HCT116 (cell line): ENCODE data around the gene FGF7. TPM values are rescaled to one million over a fixed set of nuclear protein-coding genes. Genes with fewer than 3 reads are reported as not detected.

ENCODE experiments used
- ATAC-seq: fragments of 200-7000 bp; cut with Tn5 transposase; 2 replicates; pipeline ENCODE4 v1.9.1; 2020; ENCODE audit warnings: mild to moderate bottlenecking, moderate library complexity
- BruUV-seq: library from RNA; stranded (reverse); fragments of 400-500 nt; replicated peaks from 2 replicates; lab custom pipeline; 2021; lab: Mats Ljungman, UMichigan
- CTCF ChIA-PET: fragments of 300-600 bp; sonication (Branson Sonifier 250); formaldehyde crosslinking; loops from one replicate; lab custom pipeline; 2021; ENCODE audit warnings: antibody characterized with exemption; lab: Charles Lee
- POLR2A ChIA-PET: fragments of 300-600, 350-600 bp; sonication (Branson Sonifier 250); formaldehyde crosslinking; loops from one replicate; lab custom pipeline; 2021; ENCODE audit warnings: antibody characterized with exemption; lab: Charles Lee
- RAD21 ChIA-PET, 2 experiments: fragments of 300-600 bp; sonication (Branson Sonifier 250); formaldehyde crosslinking; loops; one replicate each; lab custom pipeline; 2023; ENCODE audit warnings: low total read pairs in 2 of 2; ENCODE audit not compliant: uncharacterized antibody in 2 of 2, unreplicated experiment in 2 of 2, low non-redundant PET in 1 of 2; lab: Charles Lee
- DNase-seq: peaks from one replicate; pipeline ENCODE4 v3.0.0-alpha.2; 2010; ENCODE audit warnings: low read depth, low spot score
- H2AFZ ChIP-seq: fragments of 200-600 bp; shearing (Covaris generic), sonication (generic); 2 replicates; pipeline ENCODE4 v1.6.1; 2017; ENCODE audit warnings: low read depth, mixed run types, mixed read lengths, antibody characterized with exemption, low read length; ENCODE audit not compliant: poor library complexity, severe bottlenecking
- H3K27ac ChIP-seq: 2 replicates; pipeline ENCODE4 v1.5.1; 2012; ENCODE audit warnings: low read depth, low read length
- H3K27me3 ChIP-seq: fragments of 200-600 bp; sonication (generic); 2 replicates; pipeline ENCODE4 v1.6.1; 2016; ENCODE audit warnings: mixed run types, low read length, mixed read lengths; ENCODE audit not compliant: insufficient read depth
- H3K36me3 ChIP-seq, 2 experiments: fragments of 200-500 bp in 1 of 2; fragments of 200-600 bp in 1 of 2; sonication (Bioruptor generic) in 1 of 2; sonication (generic) in 1 of 2; 2 replicates each; pipeline versions ENCODE4 v1.5.1 to v1.6.1; 2014 to 2016; ENCODE audit warnings: low read length in 2 of 2, inconsistent platforms in 1 of 2, mixed read lengths in 1 of 2, mixed run types in 1 of 2; ENCODE audit not compliant: insufficient read depth in 2 of 2, control insufficient read depth in 1 of 2
- H3K4me1 ChIP-seq, 2 experiments: fragments of 200-600 bp in 1 of 2; sonication (generic) in 1 of 2; 2 replicates each; pipeline versions ENCODE4 v1.5.1 to v1.6.1; 2012 to 2017; ENCODE audit warnings: low read length in 2 of 2, inconsistent platforms in 1 of 2, mild to moderate bottlenecking in 1 of 2, mixed read lengths in 1 of 2, mixed run types in 1 of 2, moderate library complexity in 1 of 2; ENCODE audit not compliant: insufficient read depth in 2 of 2, control insufficient read depth in 1 of 2
- H3K4me2 ChIP-seq: fragments of 200-600 bp; sonication (generic); 2 replicates; pipeline ENCODE4 v1.6.1; 2017; ENCODE audit warnings: mixed run types, low read length, mixed read lengths
- H3K4me3 ChIP-seq, 2 experiments: fragments of 200-600 bp in 1 of 2; sonication (generic) in 1 of 2; replicated peaks in 1 of 2; 2 replicates each; pipeline ENCODE4 v1.5.1; 2011 to 2016; ENCODE audit warnings: low read length in 2 of 2, control low read depth in 1 of 2, low read depth in 1 of 2, mild to moderate bottlenecking in 1 of 2, mixed read lengths in 1 of 2, mixed run types in 1 of 2
- H3K79me2 ChIP-seq: fragments of 200-600 bp; sonication (generic); 2 replicates; pipeline ENCODE4 v1.6.1; 2017; ENCODE audit warnings: mild to moderate bottlenecking, mixed run types, low read length, moderate library complexity, mixed read lengths; ENCODE audit not compliant: insufficient read depth
- H3K9ac ChIP-seq: fragments of 200-600 bp; sonication (generic); 2 replicates; pipeline ENCODE4 v1.6.1; 2016; ENCODE audit warnings: low read length, mixed read lengths
- H3K9me2 ChIP-seq: fragments of 200-600 bp; sonication (generic), shearing (Covaris generic); 2 replicates; pipeline ENCODE4 v1.6.1; 2017; ENCODE audit warnings: mixed run types, mild to moderate bottlenecking, moderate library complexity; ENCODE audit not compliant: insufficient read depth
- H3K9me3 ChIP-seq, 2 experiments: fragments of 200-500 bp in 1 of 2; fragments of 200-600 bp in 1 of 2; sonication (Bioruptor generic) in 1 of 2; sonication (generic) in 1 of 2; 2 replicates each; pipeline ENCODE4 v1.6.1; 2014 to 2017; ENCODE audit warnings: low read length in 2 of 2, mixed read lengths in 2 of 2, inconsistent platforms in 1 of 2, low read depth in 1 of 2, mild to moderate bottlenecking in 1 of 2, mixed run types in 1 of 2, moderate library complexity in 1 of 2; ENCODE audit not compliant: control insufficient read depth in 1 of 2, insufficient read depth in 1 of 2
- H4K20me1 ChIP-seq: fragments of 200-600 bp; sonication (generic), shearing (Covaris generic); 2 replicates; pipeline ENCODE4 v1.6.1; 2017; ENCODE audit warnings: mixed run types, mild to moderate bottlenecking, moderate library complexity; ENCODE audit not compliant: insufficient read depth
- CBX3 ChIP-seq: IDR thresholded peaks from 2 replicates; pipeline ENCODE4 v1.6.1; 2012; ENCODE audit warnings: low read depth
- CEBPB ChIP-seq: IDR thresholded peaks from 2 replicates; pipeline ENCODE4 v1.6.1; 2012; ENCODE audit warnings: low read depth
- EGR1 ChIP-seq: IDR thresholded peaks from 2 replicates; pipeline ENCODE4 v1.6.1; 2012; ENCODE audit warnings: low read depth
- ELF1 ChIP-seq: IDR thresholded peaks from 2 replicates; pipeline ENCODE4 v1.6.1; 2012; ENCODE audit warnings: low read depth, borderline replicate concordance
- EZH2 ChIP-seq: fragments of 200-600 bp; sonication (generic); IDR thresholded peaks from 2 replicates; pipeline ENCODE4 v1.6.1; 2017; ENCODE audit warnings: antibody characterized with exemption, mixed run types
- EZH2phosphoT487 ChIP-seq: fragments of 200-600 bp; IDR thresholded peaks from 2 replicates; pipeline ENCODE4 v1.6.1; 2018; ENCODE audit warnings: antibody characterized with exemption, borderline replicate concordance
- FOSL1 ChIP-seq: IDR thresholded peaks from 2 replicates; pipeline ENCODE4 v1.6.1; 2012; ENCODE audit warnings: low read depth
- JUND ChIP-seq: IDR thresholded peaks from 2 replicates; pipeline ENCODE4 v1.6.1; 2012
- POLR2A ChIP-seq: IDR thresholded peaks from 2 replicates; pipeline ENCODE4 v1.7.0; 2011; ENCODE audit warnings: borderline replicate concordance; ENCODE audit not compliant: insufficient read depth, insufficient read length; ENCODE audit errors: extremely low read depth
- RAD21 ChIP-seq: IDR thresholded peaks from 2 replicates; pipeline ENCODE4 v1.6.1; 2012; ENCODE audit warnings: low read depth, mild to moderate bottlenecking
- REST ChIP-seq: IDR thresholded peaks from 2 replicates; pipeline ENCODE4 v1.6.1; 2012; ENCODE audit warnings: low read depth
- SIN3A ChIP-seq: IDR thresholded peaks from 2 replicates; pipeline ENCODE4 v1.6.1; 2012; ENCODE audit warnings: low read depth
- SP1 ChIP-seq: IDR thresholded peaks from 2 replicates; pipeline ENCODE4 v1.6.1; 2012; ENCODE audit warnings: low read depth
- SRF ChIP-seq: IDR thresholded peaks from 2 replicates; pipeline ENCODE4 v1.6.1; 2012; ENCODE audit warnings: low read depth
- TCF7L2 ChIP-seq: IDR thresholded peaks from 2 replicates; pipeline ENCODE4 v1.7.0; 2011; ENCODE audit warnings: borderline replicate concordance, inconsistent platforms; ENCODE audit not compliant: insufficient read depth, insufficient read length; ENCODE audit errors: extremely low read depth
- YY1 ChIP-seq: IDR thresholded peaks from 2 replicates; pipeline ENCODE4 v1.6.1; 2011; ENCODE audit warnings: low read length, low read depth, moderate library complexity, mild to moderate bottlenecking; ENCODE audit not compliant: insufficient replicate concordance; ENCODE audit errors: extremely low read depth
- ZNF274 ChIP-seq: fragments of 200-500 bp; sonication (Bioruptor generic); IDR thresholded peaks from 2 replicates; pipeline ENCODE4 v1.6.1; 2014; ENCODE audit warnings: mild to moderate bottlenecking, low read depth, low read length, inconsistent platforms
- intact Hi-C: fragments of 100-400 bp; cut with micrococcal nuclease; formaldehyde crosslinking; loops from 2 replicates; pipeline ENCODE4 v1.10.0; 2022
- total RNA-seq: library from RNA; stranded (reverse); gene quantifications from one replicate; pipeline ENCODE4 v1.2.1, GENCODE V29; 2021; ENCODE audit not compliant: unreplicated experiment
- TF ChIP-seq, protein P1 (sequence below): IDR thresholded peaks from 2 replicates; pipeline ENCODE4 v1.6.1; 2012
- TF ChIP-seq, protein P2 (sequence below), 3 experiments: fragments of 200-600 bp in 1 of 3; sonication (generic) in 1 of 3; IDR thresholded peaks in 2 of 3; conservative IDR thresholded peaks in 1 of 3; 2 replicates each; pipeline ENCODE4 v1.5.1; 2012 to 2017; ENCODE audit warnings: low read depth in 2 of 3, low read length in 2 of 3, antibody characterized with exemption in 1 of 3, borderline replicate concordance in 1 of 3, control low read depth in 1 of 3, mild to moderate bottlenecking in 1 of 3, mixed read lengths in 1 of 3, mixed run types in 1 of 3, moderate library complexity in 1 of 3; ENCODE audit not compliant: insufficient read depth in 1 of 3

Gene FGF7
- total RNA-seq, 1 experiment from 2014 or later, result 0.49 TPM

DNA sequence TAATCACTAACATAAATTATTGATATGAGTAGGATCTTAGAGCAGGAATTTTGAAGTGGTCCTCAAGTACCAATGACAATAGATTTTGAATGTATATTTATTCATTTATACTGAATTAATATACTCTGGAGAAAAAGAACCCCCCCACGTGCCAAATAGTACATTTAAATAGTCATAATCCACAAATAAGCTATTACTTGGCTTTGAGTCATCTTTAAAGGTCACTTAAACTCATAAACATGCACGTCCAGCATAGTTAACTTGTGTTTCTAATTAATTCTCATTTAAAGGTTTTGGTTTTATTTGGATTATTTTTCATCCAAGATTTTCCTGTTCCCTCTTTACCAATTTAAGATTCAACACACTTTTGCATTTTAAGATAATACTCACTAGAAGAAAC lies 35.1 kb downstream of the FGF7 start:
- intact Hi-C loops, result no loop called here
- Histone ChIP-seq H3K4me3 (no peak overlapping the region), H3K4me2 (no peak overlapping the region), H3K27me3 (no peaks in the 10 kb centered on the region), H3K27ac (no peak overlapping the region), H3K9me2 (no peaks in the 10 kb centered on the region), H3K79me2 (no peaks in the 10 kb centered on the region), H3K4me1 (no peaks in the 10 kb centered on the region), H4K20me1 (no peaks in the 10 kb centered on the region), H3K9me3 (no peaks in the 10 kb centered on the region), H2AFZ (no peak overlapping the region), H3K36me3 (no peaks in the 10 kb centered on the region), H3K9ac (no peak overlapping the region)
- POLR2A ChIA-PET, result no interaction called here
- CTCF ChIA-PET, result interaction anchor here (1.0 kb wide), 1 partner anchor 14 kb away, joined by 3 read pairs; no protein-coding TSS in a partner anchor
- DNase-seq (no peak), ATAC-seq (no peak)
- no peak for TF ChIP-seq SIN3A
- no peak for TF ChIP-seq YY1
- TF ChIP-seq POLR2A, result no peak
- no peak for TF ChIP-seq TCF7L2
- no peak for TF ChIP-seq SP1
- TF ChIP-seq SRF, result no peak
- TF ChIP-seq RAD21, result no peak
- TF ChIP-seq EZH2phosphoT487, result no peak
- no peak for TF ChIP-seq JUND
- no peak for TF ChIP-seq EZH2
- TF ChIP-seq ELF1, result no peak
- no peak for TF ChIP-seq ZNF274
- no peak for TF ChIP-seq REST
- TF ChIP-seq, protein P1, sequence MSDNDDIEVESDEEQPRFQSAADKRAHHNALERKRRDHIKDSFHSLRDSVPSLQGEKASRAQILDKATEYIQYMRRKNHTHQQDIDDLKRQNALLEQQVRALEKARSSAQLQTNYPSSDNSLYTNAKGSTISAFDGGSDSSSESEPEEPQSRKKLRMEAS, result no peak
- TF ChIP-seq EGR1, result no peak
- no peak for TF ChIP-seq CEBPB
- TF ChIP-seq FOSL1, result no peak
- no peak for TF ChIP-seq CBX3
- TF ChIP-seq, protein P2, sequence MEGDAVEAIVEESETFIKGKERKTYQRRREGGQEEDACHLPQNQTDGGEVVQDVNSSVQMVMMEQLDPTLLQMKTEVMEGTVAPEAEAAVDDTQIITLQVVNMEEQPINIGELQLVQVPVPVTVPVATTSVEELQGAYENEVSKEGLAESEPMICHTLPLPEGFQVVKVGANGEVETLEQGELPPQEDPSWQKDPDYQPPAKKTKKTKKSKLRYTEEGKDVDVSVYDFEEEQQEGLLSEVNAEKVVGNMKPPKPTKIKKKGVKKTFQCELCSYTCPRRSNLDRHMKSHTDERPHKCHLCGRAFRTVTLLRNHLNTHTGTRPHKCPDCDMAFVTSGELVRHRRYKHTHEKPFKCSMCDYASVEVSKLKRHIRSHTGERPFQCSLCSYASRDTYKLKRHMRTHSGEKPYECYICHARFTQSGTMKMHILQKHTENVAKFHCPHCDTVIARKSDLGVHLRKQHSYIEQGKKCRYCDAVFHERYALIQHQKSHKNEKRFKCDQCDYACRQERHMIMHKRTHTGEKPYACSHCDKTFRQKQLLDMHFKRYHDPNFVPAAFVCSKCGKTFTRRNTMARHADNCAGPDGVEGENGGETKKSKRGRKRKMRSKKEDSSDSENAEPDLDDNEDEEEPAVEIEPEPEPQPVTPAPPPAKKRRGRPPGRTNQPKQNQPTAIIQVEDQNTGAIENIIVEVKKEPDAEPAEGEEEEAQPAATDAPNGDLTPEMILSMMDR (IDR thresholded peaks at IDR 0.05 in 2 of 3, conservative IDR thresholded peaks at IDR 0.05 in 1 of 3; ENCODE audit: borderline replicate concordance in 1 of 3, insufficient read depth in 1 of 3, low read depth in 2 of 3, low read length in 2 of 3), result no peak
- BruUV-seq, result no TSS peak
- RAD21 ChIA-PET, result no interaction called here
